NCI-H1930 (cell line): Measurements from ENCODE around the gene TSPAN16.
"Not testable (repeated sequence)": the region's sequence is repeated elsewhere in the genome, so short reads cannot be mapped to it uniquely, and the experiment has no call there.

Experiments
- DNase-seq, 2 experiments: peaks; one replicate each; lab custom pipeline; 2025; lab: John Stamatoyannopoulos, UW

Gene TSPAN16

GRCh38 chr19:11345122-11345803, 49.3 kb downstream of the TSPAN16 start:
- no peak for DNase-seq

GRCh38 chr19:11346104-11346940, 50.4 kb downstream of the TSPAN16 start, which contains the start of the genes CCDC159 and TMEM205:
TSS of gene CCDC159 (plus strand) at chr19:11346519. CDS start at chr19:11346607, 88 bp downstream.
TSS of gene TMEM205 (minus strand) at chr19:11346268. CDS start at chr19:11345619, 649 bp downstream.
- peak; percentile 92 to 94 for DNase-seq

GRCh38 chr19:11347546-11348039, 51.6 kb downstream of the TSPAN16 start:
- no peak for DNase-seq

- DNase-seq = no peak
Observed at GRCh38 chr19:11349171-11349570, 53.2 kb downstream of the TSPAN16 start.

GRCh38 chr19:11354102-11354501, 58.1 kb downstream of the TSPAN16 start:
- not testable (repeated sequence) for DNase-seq

GRCh38 chr19:11355160-11356073, 59.5 kb downstream of the TSPAN16 start, which contains the start of gene PLPPR2:
TSS of gene PLPPR2 (plus strand) at chr19:11355432. CDS start at chr19:11357674, 2,242 bp downstream.
- peak; percentile 70 for DNase-seq

- no peak for DNase-seq
Observed at GRCh38 chr19:11356074-11356397, 60.1 kb downstream of the TSPAN16 start.

GRCh38 chr19:11356676-11357550, 61.0 kb downstream of the TSPAN16 start:
- no peak for DNase-seq

GRCh38 chr19:11359421-11359820, 63.5 kb downstream of the TSPAN16 start:
- DNase-seq = no peak

- DNase-seq = no peak
Observed at GRCh38 chr19:11361037-11361770, 65.2 kb downstream of the TSPAN16 start.

- no peak for DNase-seq
Observed at GRCh38 chr19:11361771-11362731, 66.1 kb downstream of the TSPAN16 start.

- DNase-seq = no peak
Observed at GRCh38 chr19:11363881-11364280, 67.9 kb downstream of the TSPAN16 start.

- DNase-seq = no peak
Observed at GRCh38 chr19:11364296-11364904, 68.4 kb downstream of the TSPAN16 start.

- DNase-seq = no peak
Observed at GRCh38 chr19:11364935-11365334, 69.0 kb downstream of the TSPAN16 start.
